ENCODE data around the gene DNAH3. TPM values are rescaled to one million over a fixed set of nuclear protein-coding genes. Genes with fewer than 3 reads are reported as not detected.

The DNAH3 gene
- total and polyA plus RNA-seq, 2 experiments from 2014 or later: 0.70 to 1.3 TPM

GRCh38 chr16:20899071-20899470 is 251.6 kb downstream of the DNAH3 start:
- H3K27ac ChIP-seq (ENCODE audit: low read depth): 0 out of 2 replicates have a peak overlapping the region, but pooled peaks have one; percentile 69
- Mint-ChIP-seq H3K27me3 (ENCODE audit: insufficient read depth, low read depth, poor library complexity) (peaks cover 7% of the 10 kb centered on the region), H3K27ac (peak overlapping the region; percentile 34), H3K4me1 (peaks cover 44% of the 10 kb centered on the region), H3K4me3 (peak overlapping the region; percentile 89), H3K36me3 (ENCODE audit: low read depth) (peaks cover 25% of the 10 kb centered on the region), H3K9me3 (peaks cover 2% of the 10 kb centered on the region; the same call in 1 of the 3 replicates)
- H3K4me3 ChIP-seq: peak overlapping the region; percentile 88
- H3K9me2 ChIP-seq (ENCODE audit: insufficient read depth): no peaks in the 10 kb centered on the region
- peaks cover 84% of the 10 kb centered on the region for H3K79me2 ChIP-seq (replicated peaks; ENCODE audit: insufficient read depth)
- TF ChIP-seq EZH2phosphoT487 (IDR thresholded peaks at IDR 0.05; ENCODE audit: unreplicated experiment): no peak
- no peak for TF ChIP-seq NANOG (IDR thresholded peaks at IDR 0.05; ENCODE audit: borderline replicate concordance)
- TF ChIP-seq ZNF114 (CRISPR knock-in tag; IDR thresholded peaks at IDR 0.05): no peak
- no peak for TF ChIP-seq EZH2 (IDR thresholded peaks at IDR 0.05; ENCODE audit: low read depth, unreplicated experiment)
- TF ChIP-seq POLR2AphosphoS5 (IDR thresholded peaks at IDR 0.05; ENCODE audit: low read depth): no peak
- TF ChIP-seq CTCF (conservative IDR thresholded peaks at IDR 0.05; ENCODE audit: low read depth in 2 of 2): no peak
- no peak for TF ChIP-seq JUNB (IDR thresholded peaks at IDR 0.05; ENCODE audit: unreplicated experiment)
- TF ChIP-seq ETS1 (IDR thresholded peaks at IDR 0.05): no peak
- TF ChIP-seq STAT1 (IDR thresholded peaks at IDR 0.05; ENCODE audit: unreplicated experiment): no peak
- no peak for TF ChIP-seq REST (IDR thresholded peaks at IDR 0.05; ENCODE audit: unreplicated experiment)
- no peak for TF ChIP-seq ZNF331 (CRISPR knock-in tag; IDR thresholded peaks at IDR 0.05; ENCODE audit: low read depth)
- TF ChIP-seq ZNF462 (CRISPR knock-in tag; IDR thresholded peaks at IDR 0.05): no peak
- no peak for TF ChIP-seq CREB1 (CRISPR knock-in tag; IDR thresholded peaks at IDR 0.05; ENCODE audit: low read depth)
- no peaks in the 10 kb centered on the region for H3F3A ChIP-seq (replicated peaks; ENCODE audit: low read depth)
- H4K20me1 ChIP-seq (replicated peaks; ENCODE audit: insufficient read depth): peaks cover 17% of the 10 kb centered on the region
- H2AFZ ChIP-seq: no peak overlapping the region
- H3K4me1 ChIP-seq (ENCODE audit: insufficient read depth): peaks cover 37% of the 10 kb centered on the region
- peak overlapping the region; percentile 96 for H3K4me2 ChIP-seq
- DNase-seq (ENCODE audit: low spot score) (no peak), ATAC-seq (no peak)
- H3K27me3 ChIP-seq (ENCODE audit: insufficient read depth): no peaks in the 10 kb centered on the region
- peaks cover 5% of the 10 kb centered on the region for H3K36me3 ChIP-seq (ENCODE audit: insufficient read depth)

Measured in GM23338 (cell line).